Cardiac muscle cell (in vitro differentiated cells and primary cell): Measurements from ENCODE around the gene IL5RA. TPM values are rescaled to one million over a fixed set of nuclear protein-coding genes. Genes with fewer than 3 reads are reported as not detected.

Experiments
- DNase-seq, 2 donors: peaks; one replicate each; pipeline versions ENCODE4 v3.0.0 to v3.0.0-alpha.2; 2010 to 2017; ENCODE audit warnings: low read depth in 1 of 2, low spot score in 1 of 2
- H3K27ac ChIP-seq: fragments of 200-600 bp; sonication (generic); 2 replicates; pipeline ENCODE4 v1.5.1; 2016
- H3K27me3 ChIP-seq: fragments of 200-600 bp; sonication (generic); 2 replicates; pipeline ENCODE4 v1.6.0; 2016; ENCODE audit warnings: control low read depth
- H3K36me3 ChIP-seq: fragments of 200-600 bp; sonication (generic); 2 replicates; pipeline ENCODE4 v1.5.1; 2016; ENCODE audit warnings: control low read depth
- H3K4me1 ChIP-seq: fragments of 200-600 bp; sonication (generic); 2 replicates; pipeline ENCODE4 v1.8.1; 2017; ENCODE audit warnings: low read depth, mild to moderate bottlenecking, mixed run types
- H3K4me3 ChIP-seq: fragments of 200-600 bp; sonication (generic); 2 replicates; pipeline ENCODE4 v1.5.1; 2016; ENCODE audit warnings: mild to moderate bottlenecking
- H3K9me3 ChIP-seq: fragments of 200-600 bp; sonication (generic); 2 replicates; pipeline ENCODE4 v1.5.1; 2017; ENCODE audit warnings: low read depth, mild to moderate bottlenecking, control low read depth
- polyA plus RNA-seq: library from polyadenylated mRNA; unstranded; fragments of >200 nt; fragmentation: Nextera tagmentation; extraction: Ambion mirVana; gene quantifications from 2 replicates; pipeline ENCODE4 v1.2.1, GENCODE V29; 2016
- total RNA-seq: library from RNA; depleted of rRNA; stranded (reverse); fragments of >200 nt; gene quantifications from 2 replicates; pipeline ENCODE4 v1.2.3, GENCODE V29; 2016
- TF ChIP-seq, protein P1 (sequence below): IDR thresholded peaks from 2 replicates; pipeline ENCODE4 v1.5.1; 2012; ENCODE audit warnings: low read depth, mild to moderate bottlenecking, low read length

IL5RA gene, protein sequence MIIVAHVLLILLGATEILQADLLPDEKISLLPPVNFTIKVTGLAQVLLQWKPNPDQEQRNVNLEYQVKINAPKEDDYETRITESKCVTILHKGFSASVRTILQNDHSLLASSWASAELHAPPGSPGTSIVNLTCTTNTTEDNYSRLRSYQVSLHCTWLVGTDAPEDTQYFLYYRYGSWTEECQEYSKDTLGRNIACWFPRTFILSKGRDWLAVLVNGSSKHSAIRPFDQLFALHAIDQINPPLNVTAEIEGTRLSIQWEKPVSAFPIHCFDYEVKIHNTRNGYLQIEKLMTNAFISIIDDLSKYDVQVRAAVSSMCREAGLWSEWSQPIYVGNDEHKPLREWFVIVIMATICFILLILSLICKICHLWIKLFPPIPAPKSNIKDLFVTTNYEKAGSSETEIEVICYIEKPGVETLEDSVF
- total RNA-seq (0.07 TPM in 1 of 2 replicates, not detected in the other), polyA plus RNA-seq (not detected in 2 replicates)

DNA sequence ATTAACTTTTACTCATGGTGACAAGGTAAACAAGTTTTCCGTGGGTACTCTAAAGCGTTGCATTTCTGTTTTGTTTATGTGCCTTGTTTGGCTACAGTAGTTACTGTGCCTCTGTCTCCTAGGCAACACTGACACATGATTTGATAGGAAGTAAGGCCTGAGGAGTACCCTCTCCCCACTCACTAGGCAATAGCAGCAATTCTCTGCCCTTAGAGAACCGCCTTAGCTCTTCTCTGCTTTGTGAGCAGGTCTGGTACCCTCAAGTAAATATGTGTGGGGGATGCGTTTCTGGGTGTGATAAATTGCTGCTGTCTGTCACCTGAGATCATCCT, at the start of gene IL5RA:
Gene IL5RA, minus strand, starts transcription at position 76 of the 332 bp plus-strand sequence. CDS start 5,390 bp downstream, outside the sequence.
- Histone ChIP-seq H3K27ac (no peak within 1 kb of the TSS), H3K36me3 (no peaks in the 10 kb centered on the region), H3K27me3 (no peaks in the 10 kb centered on the region), H3K4me1 (no peaks in the 10 kb centered on the region), H3K4me3 (no peak within 1 kb of the TSS), H3K9me3 (no peaks in the 10 kb centered on the region)
- TF ChIP-seq, protein P1, sequence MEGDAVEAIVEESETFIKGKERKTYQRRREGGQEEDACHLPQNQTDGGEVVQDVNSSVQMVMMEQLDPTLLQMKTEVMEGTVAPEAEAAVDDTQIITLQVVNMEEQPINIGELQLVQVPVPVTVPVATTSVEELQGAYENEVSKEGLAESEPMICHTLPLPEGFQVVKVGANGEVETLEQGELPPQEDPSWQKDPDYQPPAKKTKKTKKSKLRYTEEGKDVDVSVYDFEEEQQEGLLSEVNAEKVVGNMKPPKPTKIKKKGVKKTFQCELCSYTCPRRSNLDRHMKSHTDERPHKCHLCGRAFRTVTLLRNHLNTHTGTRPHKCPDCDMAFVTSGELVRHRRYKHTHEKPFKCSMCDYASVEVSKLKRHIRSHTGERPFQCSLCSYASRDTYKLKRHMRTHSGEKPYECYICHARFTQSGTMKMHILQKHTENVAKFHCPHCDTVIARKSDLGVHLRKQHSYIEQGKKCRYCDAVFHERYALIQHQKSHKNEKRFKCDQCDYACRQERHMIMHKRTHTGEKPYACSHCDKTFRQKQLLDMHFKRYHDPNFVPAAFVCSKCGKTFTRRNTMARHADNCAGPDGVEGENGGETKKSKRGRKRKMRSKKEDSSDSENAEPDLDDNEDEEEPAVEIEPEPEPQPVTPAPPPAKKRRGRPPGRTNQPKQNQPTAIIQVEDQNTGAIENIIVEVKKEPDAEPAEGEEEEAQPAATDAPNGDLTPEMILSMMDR, result no peak
- peak; percentile 25 to 50 for DNase-seq

DNA sequence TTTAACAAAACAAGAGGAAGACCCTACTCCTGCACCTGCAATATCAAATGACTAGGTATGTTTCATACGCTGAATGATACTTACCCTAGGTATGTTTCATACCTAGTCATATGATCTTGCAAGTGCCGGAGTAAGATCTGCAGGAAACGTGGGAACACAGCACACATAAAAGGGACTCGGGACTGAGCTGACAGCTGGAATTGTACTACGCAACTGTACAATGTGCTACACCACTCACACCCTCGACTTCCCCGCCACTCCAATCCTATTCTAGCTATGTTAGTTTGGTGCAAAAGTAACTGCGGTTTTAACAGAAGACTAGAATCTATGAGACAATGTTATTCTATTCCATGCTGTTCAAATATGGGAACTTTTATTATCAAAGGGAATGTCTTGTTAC, 47.3 kb upstream of the IL5RA start:
- H3K27ac ChIP-seq, result no peak overlapping the region
- H3K4me3 ChIP-seq, result no peak overlapping the region
- TF ChIP-seq, protein P1, result no peak
- H3K27me3 ChIP-seq, result no peaks in the 10 kb centered on the region
- H3K9me3 ChIP-seq, result no peaks in the 10 kb centered on the region
- peaks cover 40% of the 10 kb centered on the region for H3K36me3 ChIP-seq
- no peak for DNase-seq
- H3K4me1 ChIP-seq, result no peaks in the 10 kb centered on the region

DNA sequence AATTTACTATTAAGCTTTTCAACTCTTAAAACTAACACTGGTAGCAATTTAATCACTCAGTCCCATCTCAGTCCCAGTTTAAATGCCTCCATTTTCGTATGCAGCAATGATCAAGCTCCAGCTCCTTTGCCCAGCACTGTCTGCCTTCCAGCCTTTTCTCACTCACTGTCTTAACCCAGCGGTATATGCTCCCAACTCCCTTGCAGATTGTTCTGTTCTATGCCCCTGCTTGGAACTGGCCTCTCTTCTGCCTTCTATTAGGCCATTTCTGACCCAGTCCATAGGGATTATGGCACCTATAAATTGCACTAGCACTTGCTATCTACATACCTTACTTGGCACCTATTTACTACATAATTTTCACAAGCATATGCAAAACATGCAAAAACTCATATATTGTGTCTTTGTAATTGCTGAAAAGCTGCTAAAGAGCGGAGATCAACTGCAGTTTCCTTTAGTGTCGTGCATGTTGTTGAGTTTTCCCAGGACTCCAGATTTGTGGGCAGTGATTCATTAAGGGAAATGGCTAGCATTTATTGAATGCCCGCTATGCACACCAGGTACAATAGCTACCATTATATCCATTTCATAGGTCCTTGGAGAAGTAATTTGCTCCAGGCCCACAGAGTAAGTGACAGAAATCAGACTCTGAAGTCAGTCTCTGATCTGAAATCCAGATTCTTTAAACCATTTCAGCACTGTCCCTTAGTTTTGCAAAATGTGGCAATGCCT, 44.9 kb upstream of the IL5RA start:
- DNase-seq, result no peak
- H3K9me3 ChIP-seq, result no peaks in the 10 kb centered on the region
- TF ChIP-seq, protein P1, result no peak
- no peak overlapping the region for H3K4me3 ChIP-seq
- no peak overlapping the region for H3K27ac ChIP-seq
- H3K36me3 ChIP-seq, result peaks cover 45% of the 10 kb centered on the region
- no peaks in the 10 kb centered on the region for H3K4me1 ChIP-seq
- H3K27me3 ChIP-seq, result no peaks in the 10 kb centered on the region

DNA sequence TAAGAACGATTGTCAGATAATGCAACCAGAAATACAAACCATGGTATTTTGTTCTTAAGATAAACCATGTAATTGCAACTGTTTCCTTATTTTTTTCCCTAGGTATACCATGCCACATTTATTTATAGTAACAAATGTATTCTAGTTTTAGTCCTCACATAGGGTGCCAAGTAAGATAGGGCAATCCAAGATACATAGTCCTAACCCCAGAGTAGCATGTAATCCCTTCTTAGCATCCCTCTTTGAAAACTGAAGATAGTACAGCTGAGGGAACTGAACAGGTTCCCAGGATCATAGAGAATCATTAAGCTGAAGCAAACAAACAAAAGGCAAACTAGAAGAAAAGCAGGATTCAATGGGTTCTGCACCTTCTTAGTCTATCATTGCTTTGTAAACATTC, 41.3 kb upstream of the IL5RA start:
- no peaks in the 10 kb centered on the region for H3K9me3 ChIP-seq
- DNase-seq, result no peak
- peaks cover 76% of the 10 kb centered on the region for H3K36me3 ChIP-seq
- no peaks in the 10 kb centered on the region for H3K4me1 ChIP-seq
- TF ChIP-seq, protein P1, result no peak
- no peak overlapping the region for H3K27ac ChIP-seq
- H3K4me3 ChIP-seq, result no peak overlapping the region
- no peaks in the 10 kb centered on the region for H3K27me3 ChIP-seq

DNA sequence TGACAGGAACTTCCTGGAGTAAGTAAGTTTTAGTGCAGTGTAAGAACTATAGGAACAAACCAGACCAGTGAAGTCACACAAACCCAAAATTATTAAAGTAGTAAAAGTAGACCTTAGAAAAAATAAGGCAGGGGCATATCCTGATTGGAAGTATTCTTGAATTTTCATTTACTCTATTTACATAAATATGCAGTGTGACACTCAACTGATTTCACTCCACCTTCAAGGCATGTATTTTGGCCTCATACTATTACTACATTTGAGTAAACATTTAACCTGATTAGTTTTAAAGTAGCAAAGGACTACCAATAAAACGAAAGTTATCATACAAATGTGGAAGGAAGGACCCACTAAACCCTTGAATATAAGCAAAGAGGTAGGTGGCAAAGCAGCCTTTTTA, 39.4 kb upstream of the IL5RA start:
- Histone ChIP-seq H3K27ac (no peak overlapping the region), H3K4me1 (no peaks in the 10 kb centered on the region), H3K4me3 (no peak overlapping the region), H3K36me3 (peaks cover 76% of the 10 kb centered on the region), H3K27me3 (no peaks in the 10 kb centered on the region), H3K9me3 (no peaks in the 10 kb centered on the region)
- TF ChIP-seq, protein P1, result no peak
- DNase-seq, result no peak
